GM21786 (cell line): Measurements from ENCODE around the gene MEIS2.

Experiments used
- ATAC-seq: cut with Tn5 transposase; IDR thresholded peaks from one replicate; pipeline ENCODE4 v1.9.1; 2021; ENCODE audit not compliant: unreplicated experiment

Gene MEIS2

DNA sequence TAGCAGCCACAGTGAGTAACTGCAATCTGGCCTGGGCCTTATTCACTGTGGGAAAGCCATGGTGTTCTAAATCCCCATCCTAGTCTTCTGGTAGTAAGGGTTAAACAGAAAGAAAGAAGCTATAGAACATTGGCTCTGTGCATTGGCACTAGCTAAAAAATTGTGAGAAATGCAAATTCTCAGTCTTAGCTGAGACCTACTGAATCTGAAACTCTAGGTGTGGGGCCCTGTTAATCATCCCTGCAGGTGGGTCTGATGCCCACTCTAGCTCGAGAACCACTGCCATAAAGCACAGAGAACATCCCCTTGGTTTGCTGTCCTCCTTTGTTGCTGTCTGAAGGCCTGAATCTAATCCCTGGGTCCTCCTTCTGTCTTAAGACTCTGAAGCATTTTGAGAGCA, 59.3 kb downstream of the MEIS2 start:
- ATAC-seq, result no peak

DNA sequence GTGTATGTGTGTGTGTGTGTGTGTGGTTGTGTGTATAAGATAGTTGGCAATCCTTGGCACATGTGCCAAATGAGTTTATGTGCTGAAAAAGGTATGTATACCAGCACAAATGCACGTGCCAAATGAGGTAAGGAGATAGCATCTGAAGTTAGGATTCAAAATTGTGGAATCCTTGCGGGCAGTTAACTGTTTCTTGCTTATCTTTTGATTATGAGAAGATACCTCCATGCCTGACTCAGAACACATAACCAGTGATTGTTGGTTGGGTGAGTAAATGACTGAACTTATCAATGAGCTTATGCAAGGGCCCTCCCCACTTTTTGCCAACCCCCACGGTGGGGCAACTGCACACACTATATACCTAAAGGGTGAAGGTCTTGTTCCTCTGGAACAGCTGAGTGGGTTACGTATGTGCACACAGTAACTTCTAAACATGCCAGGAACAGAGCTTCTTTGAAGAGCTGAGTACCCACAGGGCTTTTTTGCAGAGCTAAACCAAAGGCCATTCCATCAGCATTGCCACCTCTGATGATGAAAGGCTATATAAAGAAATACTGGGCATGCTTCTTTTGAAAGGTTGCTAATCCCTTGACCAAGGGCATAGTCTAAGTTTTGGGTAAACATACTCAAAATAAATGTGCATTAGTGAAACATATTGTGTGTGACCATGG, 60.1 kb downstream of the MEIS2 start:
- no peak for ATAC-seq

DNA sequence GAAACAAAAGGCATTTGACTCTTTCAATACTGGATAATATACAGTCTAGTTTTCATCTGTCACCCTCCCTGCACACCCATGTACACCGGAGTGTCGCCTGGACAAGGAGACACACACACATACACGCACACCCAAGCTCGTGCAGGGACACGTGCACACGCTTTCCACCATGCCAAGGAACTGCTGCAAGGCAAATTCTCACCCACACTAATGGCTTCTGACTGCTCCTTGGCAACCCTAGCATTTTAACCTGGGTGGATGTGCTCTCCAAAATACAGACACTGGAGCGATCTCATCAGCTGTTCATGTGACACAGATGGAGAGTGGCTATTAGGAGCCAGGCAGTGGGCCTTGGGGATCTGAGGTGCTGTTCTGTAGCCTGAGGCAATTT, 61.6 kb downstream of the MEIS2 start:
- no peak for ATAC-seq

DNA sequence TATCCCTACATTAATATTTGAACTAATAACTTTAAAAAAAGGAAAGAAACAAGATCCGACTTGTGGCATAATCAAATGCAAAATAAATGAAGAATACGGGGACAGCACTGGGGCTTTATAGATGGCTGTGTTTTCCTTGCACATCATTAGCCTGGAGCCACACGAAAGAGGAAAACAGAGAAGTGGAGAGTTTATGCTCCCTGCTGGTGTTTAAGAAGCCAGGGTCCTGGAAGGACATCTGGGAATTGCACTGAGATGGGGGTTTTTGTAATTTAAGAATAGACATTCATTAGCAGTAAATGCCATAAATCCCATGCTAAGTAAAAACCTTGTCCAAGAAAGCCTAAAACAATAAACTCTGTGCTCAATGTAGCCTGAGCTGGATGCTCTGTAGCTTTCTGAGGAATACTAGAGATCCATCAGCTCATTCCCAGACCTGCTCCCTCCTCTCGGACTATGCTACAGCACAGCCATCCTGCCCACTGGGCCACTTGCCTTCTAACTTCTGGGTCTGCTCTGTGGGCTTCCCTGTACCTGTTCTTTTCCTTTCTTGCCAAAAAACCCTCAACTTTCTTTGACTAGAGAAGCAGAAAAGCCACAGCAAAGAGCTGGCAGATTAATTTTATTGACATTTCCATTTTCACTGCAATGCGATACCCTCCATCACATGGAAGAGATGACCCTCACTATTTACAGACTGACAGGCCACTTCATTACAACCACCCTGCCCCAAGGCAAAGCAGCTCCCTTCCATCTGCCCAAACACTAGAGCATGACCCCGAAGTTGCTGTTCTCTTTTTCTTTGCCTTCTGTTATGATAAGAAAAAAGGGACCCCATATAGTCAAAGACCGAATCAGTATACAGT, 62.3 kb downstream of the MEIS2 start:
- ATAC-seq, result no peak

DNA sequence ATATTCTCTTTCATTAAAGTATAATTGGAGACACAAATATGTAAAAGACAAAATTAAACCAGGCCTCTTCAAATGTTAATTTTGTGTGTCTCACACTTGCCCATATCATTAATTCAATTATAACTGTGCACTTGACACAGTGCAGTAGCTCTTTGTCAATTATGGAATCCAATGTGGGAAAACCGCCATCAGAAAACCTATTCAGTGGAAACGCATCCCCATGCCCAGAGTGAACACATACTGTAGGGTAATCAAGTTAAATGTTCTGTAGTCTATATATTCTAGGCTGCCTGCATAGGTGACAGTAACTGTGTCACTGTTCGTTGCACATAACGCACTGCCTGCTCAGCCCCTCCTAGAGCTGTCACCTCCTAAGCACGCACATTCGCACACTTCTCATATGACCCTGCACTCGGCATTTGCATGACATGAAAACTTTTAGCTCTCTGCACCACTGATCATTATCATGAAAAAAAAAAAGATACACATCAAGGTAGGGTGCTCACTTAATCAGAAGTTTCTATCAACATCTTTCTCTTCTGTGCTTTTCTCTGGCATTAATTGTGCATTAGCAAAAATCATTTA, 63.2 kb downstream of the MEIS2 start:
- ATAC-seq, result no peak

DNA sequence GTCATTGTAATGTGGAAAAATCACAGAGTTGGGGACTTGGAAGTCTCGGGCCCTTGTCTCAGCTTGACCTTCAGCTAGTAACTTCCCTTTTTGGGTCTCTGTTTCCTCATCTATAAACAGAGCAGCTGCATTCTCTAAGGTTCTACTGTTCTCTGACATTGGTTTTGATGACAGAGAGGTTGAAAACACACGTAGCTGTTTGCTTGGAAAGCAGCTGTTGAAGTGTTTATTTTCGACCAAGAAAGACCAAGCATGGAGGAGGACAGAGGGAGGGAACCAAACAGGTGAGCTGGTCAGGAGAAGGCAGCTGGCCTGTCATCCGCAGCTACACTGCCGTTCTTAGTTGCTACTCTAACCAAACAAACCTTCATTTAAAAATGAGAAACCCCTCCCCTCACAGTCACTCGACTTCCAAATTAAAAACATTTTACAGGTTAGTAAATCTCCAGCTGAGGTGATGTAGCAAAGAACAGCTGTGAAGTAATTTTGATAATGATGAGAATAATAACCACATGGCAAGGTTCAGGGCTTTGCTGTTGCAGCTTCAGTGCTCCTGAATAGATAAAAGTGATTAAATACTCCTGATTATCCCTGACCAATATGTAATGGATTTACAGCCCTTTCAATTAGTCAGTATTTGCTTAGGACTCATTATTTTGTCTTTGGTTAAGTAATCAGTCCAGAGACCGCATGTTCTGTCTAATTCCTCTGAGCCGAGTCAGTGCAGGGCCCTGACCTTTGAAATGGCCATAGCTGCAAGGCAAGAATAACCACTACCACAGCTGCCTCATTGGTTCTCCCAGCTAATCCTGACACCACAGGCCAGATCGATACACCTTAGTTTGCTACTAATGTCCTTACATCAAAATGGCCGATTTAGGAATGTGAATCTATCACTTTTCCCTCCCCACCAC, 65.3 kb downstream of the MEIS2 start:
- no peak for ATAC-seq

DNA sequence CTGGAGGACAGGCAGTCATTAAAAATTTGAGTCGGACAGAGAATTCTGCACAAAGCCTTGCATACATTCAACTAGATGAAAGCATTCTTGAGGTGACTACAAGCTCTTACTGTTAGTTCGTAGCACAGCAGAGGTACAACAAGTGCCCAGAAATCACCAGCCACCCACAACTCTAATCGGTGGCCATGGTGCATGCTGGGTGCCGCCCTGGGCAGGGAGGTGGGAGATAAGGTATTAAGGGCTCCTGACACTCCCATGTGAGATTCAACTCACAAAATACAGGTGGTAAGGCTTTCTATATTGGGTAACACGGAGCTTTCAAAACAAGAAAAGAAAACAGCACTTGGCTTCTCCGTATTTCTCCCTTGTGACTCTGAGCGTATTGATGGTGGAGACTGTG, 66.0 kb downstream of the MEIS2 start:
- no peak for ATAC-seq

DNA sequence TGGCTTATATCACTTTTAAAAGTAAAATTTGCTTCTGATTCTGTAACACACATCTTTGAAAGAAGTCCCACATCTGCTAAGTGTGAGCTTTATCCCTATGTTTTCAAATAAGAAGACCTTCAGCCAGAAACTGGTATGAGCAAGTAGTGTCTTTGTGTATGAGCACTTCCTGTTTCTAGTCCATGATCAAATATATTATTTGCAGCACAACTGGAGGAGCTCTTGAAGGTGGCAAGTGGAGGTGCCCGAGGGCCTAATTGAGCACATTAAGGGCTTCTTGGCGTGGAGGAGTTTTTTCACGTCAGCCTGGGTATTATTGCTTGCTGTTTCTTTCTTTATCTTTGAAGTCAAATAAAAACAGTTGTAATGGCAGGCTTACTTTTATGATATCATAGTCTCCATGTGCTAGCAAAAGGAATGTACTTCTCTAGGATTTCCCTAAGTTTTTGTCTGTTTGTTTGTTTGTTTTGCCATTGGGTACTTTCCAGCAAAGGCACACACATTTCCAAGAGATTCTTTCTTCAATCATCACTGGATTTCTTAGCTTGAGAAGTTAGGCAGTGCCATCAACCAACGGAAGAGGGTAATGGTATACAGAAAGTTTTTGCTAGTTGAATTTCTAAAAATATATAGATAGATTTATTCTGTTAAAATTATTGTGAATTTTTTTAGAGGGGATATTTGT, 68.1 kb downstream of the MEIS2 start:
- no peak for ATAC-seq

DNA sequence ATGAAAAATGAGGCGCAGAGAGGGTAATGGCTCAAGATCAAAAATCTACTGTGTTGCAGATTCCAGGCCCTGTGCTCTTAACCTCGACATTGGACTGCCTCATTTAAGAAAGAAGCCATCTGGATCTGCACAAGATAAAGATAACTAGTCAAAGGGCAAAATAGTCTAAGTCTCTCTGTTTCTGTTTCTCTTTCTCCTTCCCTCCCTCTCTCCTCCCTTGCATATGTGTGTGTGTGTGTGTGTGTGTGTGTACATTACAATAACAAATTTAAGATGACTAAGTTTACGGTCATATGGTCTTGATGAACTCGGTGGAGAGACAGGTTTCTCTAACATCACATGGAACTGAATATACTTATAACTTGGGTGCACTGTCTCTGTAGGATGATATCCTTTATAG, 69.2 kb downstream of the MEIS2 start:
- no peak for ATAC-seq

DNA sequence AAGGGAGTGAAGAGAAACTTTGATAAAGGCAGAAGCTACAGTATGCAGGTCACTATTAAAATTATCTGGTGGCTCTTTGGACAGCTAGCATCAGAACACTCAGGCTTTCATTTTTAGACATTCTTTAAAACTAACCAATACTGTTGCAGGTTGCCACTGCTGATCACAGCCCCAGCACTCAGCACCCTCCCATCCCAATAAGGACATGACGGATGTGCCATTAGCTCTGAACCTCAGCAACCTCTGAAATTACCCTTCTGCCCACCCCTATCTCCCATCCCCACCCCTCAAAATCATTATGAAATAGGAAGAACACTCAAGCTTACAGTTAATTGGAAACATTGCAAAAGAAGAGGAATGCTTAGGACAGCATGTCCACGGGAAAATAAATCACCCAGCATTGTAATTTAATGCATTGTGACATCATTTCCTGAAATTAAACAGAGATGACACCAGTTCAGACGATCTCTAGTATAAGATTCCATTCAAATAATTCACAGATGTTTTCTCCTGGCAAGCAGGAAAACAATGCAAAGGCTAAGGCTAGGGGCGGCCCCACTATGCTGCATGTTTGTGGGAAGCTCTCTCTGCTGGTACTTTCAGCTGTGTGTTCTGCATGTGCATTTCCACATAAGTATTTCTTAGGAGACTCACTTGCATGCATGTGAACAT, 71.6 kb downstream of the MEIS2 start:
- ATAC-seq, result no peak

DNA sequence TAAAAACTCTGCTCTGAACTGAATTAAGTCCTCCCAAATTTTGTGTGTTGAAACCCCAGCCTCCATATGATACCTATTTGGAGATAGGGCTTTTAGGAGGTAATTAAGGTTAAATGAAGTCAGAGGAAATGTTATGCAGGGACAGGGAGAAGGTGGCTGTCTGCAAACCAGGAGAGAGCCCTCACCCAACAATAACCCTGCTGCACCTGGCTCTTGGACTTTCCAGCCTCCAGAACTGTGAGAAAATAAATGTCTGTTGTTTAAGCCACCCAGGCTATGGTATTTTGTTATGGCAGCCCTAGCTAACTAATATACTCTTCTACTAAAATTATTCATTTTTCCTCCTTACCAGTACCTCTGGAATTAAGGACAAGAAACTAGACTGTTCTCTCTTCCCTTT, 79.5 kb downstream of the MEIS2 start:
- no peak for ATAC-seq

DNA sequence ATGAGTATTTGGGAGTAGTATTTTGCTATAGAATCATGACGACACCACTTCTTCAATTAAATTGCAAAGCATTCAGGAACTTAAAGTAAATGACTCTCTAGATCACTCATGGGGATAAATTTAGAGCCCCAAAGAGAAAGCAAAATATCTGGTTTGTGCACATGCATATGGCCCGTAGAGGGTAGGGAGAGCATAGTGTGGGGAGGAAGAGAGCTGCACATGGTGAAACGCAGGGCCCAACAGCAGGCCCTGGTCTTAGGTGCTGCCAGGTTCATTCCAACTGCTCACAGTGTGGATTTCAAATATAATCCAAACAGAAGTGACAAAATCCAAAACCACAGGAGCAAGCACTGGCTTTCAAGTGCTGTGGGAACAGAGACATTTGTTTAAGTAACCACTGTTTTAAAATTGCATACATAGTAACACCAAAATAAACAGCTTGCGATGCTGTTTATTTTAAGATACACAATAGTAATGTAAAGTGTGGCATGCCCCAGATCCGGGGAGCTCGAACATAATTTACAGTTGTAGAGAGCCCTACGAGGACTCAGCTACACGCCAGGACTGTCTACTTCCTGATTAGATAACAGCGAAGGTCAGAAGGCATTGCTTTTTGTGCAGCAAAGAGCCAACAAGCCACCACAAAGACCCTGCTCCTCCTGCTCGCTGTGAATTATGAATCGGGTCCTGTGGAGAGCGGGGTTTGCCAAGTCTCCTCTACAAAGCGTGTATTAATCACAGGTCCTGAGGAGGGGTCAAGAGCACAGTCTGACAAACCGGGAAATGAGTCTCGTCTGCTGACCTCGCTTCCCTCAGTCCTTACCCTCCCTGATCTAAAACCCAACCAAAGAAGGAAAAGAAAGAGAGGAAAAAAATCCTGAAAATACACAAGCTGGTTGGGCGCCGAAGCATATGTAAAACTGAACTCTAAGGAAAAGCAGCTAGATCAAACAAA, 80.6 kb downstream of the MEIS2 start:
- no peak for ATAC-seq

DNA sequence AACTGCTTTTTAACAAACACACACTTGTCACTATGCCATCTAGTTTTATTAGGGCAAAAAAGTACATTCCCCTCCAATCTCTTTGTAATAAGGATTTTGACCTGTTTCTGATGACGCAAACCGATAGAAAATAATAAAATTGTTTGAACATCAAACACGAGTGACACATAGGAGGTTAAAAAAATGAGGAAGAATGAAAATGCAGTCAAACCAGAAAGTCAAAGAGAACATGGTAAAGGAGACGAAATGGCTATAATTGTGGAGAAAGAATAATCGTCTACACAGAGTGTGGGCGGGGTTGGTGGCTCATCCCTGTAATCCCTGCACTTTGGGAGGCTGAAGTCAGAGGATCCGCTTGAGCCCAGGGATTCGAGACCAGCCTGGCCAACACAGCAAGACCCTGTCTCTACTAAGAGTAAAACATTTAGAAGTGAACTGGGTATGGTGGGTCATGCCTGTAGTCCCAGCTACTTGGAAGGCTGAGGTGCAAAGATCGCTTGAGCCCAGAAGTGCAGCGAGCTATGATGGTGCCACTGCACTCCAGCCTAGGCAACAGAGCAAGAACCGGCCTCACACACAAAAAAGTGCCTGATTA, 83.2 kb downstream of the MEIS2 start:
- no peak for ATAC-seq

DNA sequence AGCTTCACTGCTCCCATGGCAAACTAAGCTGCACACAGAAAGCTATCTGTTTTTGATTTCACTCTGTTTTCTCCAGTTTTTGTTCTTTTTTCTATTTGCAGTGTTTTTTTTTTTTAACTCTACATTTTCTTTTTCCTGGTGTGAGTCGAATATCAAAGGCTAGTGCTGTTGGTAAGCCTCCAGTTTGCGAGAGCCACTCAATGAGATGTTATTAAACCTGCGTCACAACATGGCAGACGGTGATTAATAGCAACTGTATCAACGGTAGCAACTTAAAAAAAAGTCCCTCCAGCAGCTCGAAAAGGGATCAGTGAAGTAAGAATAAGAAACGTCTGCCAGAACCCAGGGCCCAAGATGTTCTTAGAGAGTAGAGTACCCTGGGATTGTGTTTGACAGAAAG, 84.1 kb downstream of the MEIS2 start:
- ATAC-seq, result no peak

DNA sequence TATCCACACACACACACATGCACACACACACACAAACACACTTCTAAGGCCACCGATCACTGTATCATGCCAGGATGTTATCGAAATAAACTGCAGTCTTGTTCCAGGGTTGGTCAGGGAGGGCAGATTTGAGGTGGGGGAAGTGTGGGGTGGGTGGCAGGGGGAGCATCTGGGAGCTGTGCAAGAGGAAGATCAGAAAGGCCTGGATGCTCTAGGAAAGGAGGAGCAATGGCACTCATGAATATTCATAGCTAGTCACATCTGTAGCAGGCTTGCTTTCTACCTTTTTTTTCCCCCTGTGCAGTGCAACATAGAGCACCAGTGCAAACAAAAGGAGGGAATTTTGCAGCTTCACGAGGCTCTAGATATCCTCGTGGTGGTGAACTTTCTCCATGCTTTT, 84.9 kb downstream of the MEIS2 start:
- ATAC-seq, result no peak

DNA sequence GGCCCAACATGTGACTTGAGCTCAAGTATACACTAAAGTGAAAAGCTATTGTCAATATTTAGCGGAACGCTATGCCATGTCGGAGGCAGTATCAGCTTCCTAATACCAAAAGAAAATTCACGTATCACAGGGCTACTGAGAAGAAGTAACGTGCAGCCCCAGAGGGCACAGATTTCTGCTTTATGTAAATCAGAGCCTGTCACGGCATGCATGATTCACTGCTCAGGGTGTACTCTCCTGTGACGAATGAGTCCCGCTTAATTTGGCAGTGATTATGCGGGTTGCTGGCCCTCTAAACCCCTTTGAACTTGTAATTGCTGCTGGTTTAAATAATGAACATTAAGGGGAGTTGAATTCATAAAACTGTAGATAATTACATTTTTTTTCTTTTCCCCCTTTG, 85.3 kb downstream of the MEIS2 start:
- no peak for ATAC-seq

DNA sequence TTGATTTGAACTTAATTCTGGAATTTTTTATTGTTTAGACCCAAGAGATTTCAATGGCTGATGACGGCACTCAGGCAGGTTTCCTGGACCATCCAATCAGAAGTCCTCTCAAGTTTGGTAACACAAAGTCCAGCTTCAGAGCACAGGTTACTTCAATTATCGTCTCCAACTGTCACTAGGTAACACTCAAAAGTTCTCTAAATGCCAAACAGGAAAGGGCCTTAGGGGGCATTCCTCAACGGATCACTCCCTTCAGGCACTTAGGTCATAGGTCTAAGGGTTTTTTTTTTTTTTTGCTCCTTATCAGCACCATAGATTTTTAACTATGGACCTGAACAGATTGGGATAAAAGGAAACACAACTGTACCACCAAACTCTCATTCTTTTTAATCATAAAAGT, 85.8 kb downstream of the MEIS2 start:
- no peak for ATAC-seq

DNA sequence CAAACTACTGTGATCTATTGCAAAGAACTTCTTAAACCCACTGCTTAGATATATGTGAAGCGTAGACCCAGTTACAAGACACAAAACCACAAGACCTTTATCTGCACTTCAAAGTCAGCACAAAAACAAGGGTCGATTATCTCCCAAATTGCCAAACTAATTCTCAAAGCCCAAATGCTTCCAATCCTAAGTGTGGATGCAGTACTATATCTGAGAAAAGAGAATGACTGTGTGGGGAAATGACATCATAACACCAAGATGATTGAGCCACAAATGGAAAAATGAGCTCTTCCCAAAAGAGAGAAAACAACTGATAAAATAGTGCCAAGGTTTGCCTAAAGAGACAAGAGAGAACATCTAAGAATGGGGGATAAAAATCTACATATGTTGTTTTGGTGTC, 86.2 kb downstream of the MEIS2 start:
- ATAC-seq, result no peak

DNA sequence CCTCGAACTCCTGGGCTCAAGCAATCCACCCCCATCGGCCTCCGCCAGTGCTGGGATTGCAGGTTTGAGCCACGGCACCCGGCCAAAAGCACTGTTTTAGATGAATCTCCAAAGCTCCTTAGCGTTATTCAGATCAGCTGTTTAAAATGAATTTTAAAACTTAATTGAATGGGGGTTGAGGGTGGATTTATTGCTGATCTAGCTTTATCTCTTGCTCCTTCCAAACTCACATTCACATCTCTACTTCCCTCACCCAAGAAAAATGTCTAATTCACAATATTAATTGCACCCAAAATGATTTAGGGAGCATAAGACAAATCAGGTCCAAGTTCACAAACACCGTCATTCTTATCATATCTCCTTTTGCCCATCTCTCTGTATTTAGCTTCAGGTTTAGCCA, 89.8 kb downstream of the MEIS2 start:
- ATAC-seq, result no peak
